ENCODE data around the gene TRAPPC11. TPM values are rescaled to one million over a fixed set of nuclear protein-coding genes. Genes with fewer than 3 reads are reported as not detected.

Gene TRAPPC11
- total and polyA plus RNA-seq, 2 donors (not counting 1 experiment from before 2014, with no cell fraction given), result 36.4 to 46.6 TPM

GRCh38 chr4:183627979-183628588 is 31.0 kb upstream of the TRAPPC11 start:
- H3K4me1 ChIP-seq (ENCODE audit: control insufficient read depth, extremely low read depth, insufficient read depth, low read length), result no peaks in the 10 kb centered on the region
- H2AFZ ChIP-seq (ENCODE audit: low read length), result no peak overlapping the region
- H3K4me2 ChIP-seq (ENCODE audit: extremely low read depth, insufficient read depth, low read length), result no peak overlapping the region
- no peak overlapping the region for H3K4me3 ChIP-seq (replicated peaks in 1 of 4; ENCODE audit: control extremely low read depth in 1 of 4, insufficient read depth in 1 of 4, low read depth in 3 of 4, low read length in 4 of 4)
- H4K20me1 ChIP-seq (ENCODE audit: control insufficient read depth, extremely low read depth, insufficient read depth, low read length), result no peaks in the 10 kb centered on the region
- no peaks in the 10 kb centered on the region for H3K9me3 ChIP-seq (ENCODE audit: control insufficient read depth, insufficient read depth, low read depth, low read length)
- H3K27me3 ChIP-seq (ENCODE audit: control insufficient read depth, insufficient read depth, low read length), result no peaks in the 10 kb centered on the region
- TF ChIP-seq CTCF (conservative IDR thresholded peaks at IDR 0.05 in 1 of 2, IDR thresholded peaks at IDR 0.05 in 1 of 2; ENCODE audit: low read depth in 1 of 2, low read length in 2 of 2) (no peak), EZH2 (IDR thresholded peaks at IDR 0.05; ENCODE audit: low read length, missing control alignments) (no peak)
- no peak overlapping the region for H3K9ac ChIP-seq (ENCODE audit: insufficient read depth, low read length)
- H3K36me3 ChIP-seq (ENCODE audit: control insufficient read depth, insufficient read depth, low read length), result no peaks in the 10 kb centered on the region
- no peak for DNase-seq (ENCODE audit: low read depth in 2 of 2)
- H3K27ac ChIP-seq (ENCODE audit: insufficient read depth, low read length), result no peak overlapping the region
- H3K79me2 ChIP-seq (ENCODE audit: control insufficient read depth, insufficient read depth, low read length), result no peaks in the 10 kb centered on the region

- DNase-seq (ENCODE audit: low read depth in 2 of 2), result no peak
- Histone ChIP-seq H3K4me1 (ENCODE audit: control insufficient read depth, extremely low read depth, insufficient read depth, low read length) (no peaks in the 10 kb centered on the region), H3K27ac (ENCODE audit: insufficient read depth, low read length) (no peak overlapping the region), H3K4me3 (replicated peaks in 1 of 4; ENCODE audit: control extremely low read depth in 1 of 4, insufficient read depth in 1 of 4, low read depth in 3 of 4, low read length in 4 of 4) (no peak overlapping the region), H3K9ac (ENCODE audit: insufficient read depth, low read length) (no peak overlapping the region), H3K9me3 (ENCODE audit: control insufficient read depth, insufficient read depth, low read depth, low read length) (no peaks in the 10 kb centered on the region), H3K79me2 (ENCODE audit: control insufficient read depth, insufficient read depth, low read length) (no peaks in the 10 kb centered on the region), H3K27me3 (ENCODE audit: control insufficient read depth, insufficient read depth, low read length) (no peaks in the 10 kb centered on the region), H3K36me3 (ENCODE audit: control insufficient read depth, insufficient read depth, low read length) (no peaks in the 10 kb centered on the region), H4K20me1 (ENCODE audit: control insufficient read depth, extremely low read depth, insufficient read depth, low read length) (no peaks in the 10 kb centered on the region), H2AFZ (ENCODE audit: low read length) (no peak overlapping the region), H3K4me2 (ENCODE audit: extremely low read depth, insufficient read depth, low read length) (no peak overlapping the region)
- TF ChIP-seq EZH2 (IDR thresholded peaks at IDR 0.05; ENCODE audit: low read length, missing control alignments) (no peak), CTCF (conservative IDR thresholded peaks at IDR 0.05 in 1 of 2, IDR thresholded peaks at IDR 0.05 in 1 of 2; ENCODE audit: low read depth in 1 of 2, low read length in 2 of 2) (no peak)
These were observed 27.4 kb upstream of the TRAPPC11 start for GRCh38 chr4:183631577-183632198.

GRCh38 chr4:183632689-183633088 is 26.4 kb upstream of the TRAPPC11 start:
- TF ChIP-seq CTCF (conservative IDR thresholded peaks at IDR 0.05 in 1 of 2, IDR thresholded peaks at IDR 0.05 in 1 of 2; ENCODE audit: low read depth in 1 of 2, low read length in 2 of 2), result no peak
- TF ChIP-seq EZH2 (IDR thresholded peaks at IDR 0.05; ENCODE audit: low read length, missing control alignments), result no peak
- Histone ChIP-seq H3K27me3 (ENCODE audit: control insufficient read depth, insufficient read depth, low read length) (no peaks in the 10 kb centered on the region), H3K4me2 (ENCODE audit: extremely low read depth, insufficient read depth, low read length) (no peak overlapping the region), H3K9me3 (ENCODE audit: control insufficient read depth, insufficient read depth, low read depth, low read length) (no peaks in the 10 kb centered on the region), H3K79me2 (ENCODE audit: control insufficient read depth, insufficient read depth, low read length) (no peaks in the 10 kb centered on the region), H3K4me1 (ENCODE audit: control insufficient read depth, extremely low read depth, insufficient read depth, low read length) (peaks cover 2% of the 10 kb centered on the region), H3K9ac (ENCODE audit: insufficient read depth, low read length) (no peak overlapping the region), H3K36me3 (ENCODE audit: control insufficient read depth, insufficient read depth, low read length) (no peaks in the 10 kb centered on the region), H3K27ac (ENCODE audit: insufficient read depth, low read length) (no peak overlapping the region), H2AFZ (ENCODE audit: low read length) (no peak overlapping the region), H4K20me1 (ENCODE audit: control insufficient read depth, extremely low read depth, insufficient read depth, low read length) (no peaks in the 10 kb centered on the region), H3K4me3 (replicated peaks in 1 of 4; ENCODE audit: control extremely low read depth in 1 of 4, insufficient read depth in 1 of 4, low read depth in 3 of 4, low read length in 4 of 4) (no peak overlapping the region)
- DNase-seq (ENCODE audit: low read depth in 2 of 2), result no peak

Data from fibroblast of lung (primary cell).